ENCODE data around the gene XXYLT1. TPM values are rescaled to one million over a fixed set of nuclear protein-coding genes. Genes with fewer than 3 reads are reported as not detected.

XXYLT1 gene
- total RNA-seq, 4 donors from 2014 or later, result 5.4 to 18.2 (median 6.9) TPM

DNA sequence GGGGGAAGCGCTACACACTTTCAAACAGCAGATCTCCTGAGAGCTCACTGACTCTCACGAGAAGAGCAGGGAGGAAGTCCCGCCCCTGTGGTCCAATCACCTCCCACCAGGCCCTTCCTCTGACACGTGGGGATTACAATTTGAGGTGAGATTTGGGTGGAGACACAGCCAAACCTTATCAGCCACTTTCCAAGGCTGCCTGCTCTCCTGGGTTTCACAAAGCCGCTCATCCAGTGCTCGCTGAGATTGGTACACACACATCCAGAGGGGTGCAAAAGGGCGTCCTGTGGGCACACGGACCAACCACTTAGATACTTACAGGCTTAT, 23.1 kb downstream of the XXYLT1 start:
- TF ChIP-seq POLR2A (IDR thresholded peaks at IDR 0.05), result no peak
- TF ChIP-seq, protein P1, sequence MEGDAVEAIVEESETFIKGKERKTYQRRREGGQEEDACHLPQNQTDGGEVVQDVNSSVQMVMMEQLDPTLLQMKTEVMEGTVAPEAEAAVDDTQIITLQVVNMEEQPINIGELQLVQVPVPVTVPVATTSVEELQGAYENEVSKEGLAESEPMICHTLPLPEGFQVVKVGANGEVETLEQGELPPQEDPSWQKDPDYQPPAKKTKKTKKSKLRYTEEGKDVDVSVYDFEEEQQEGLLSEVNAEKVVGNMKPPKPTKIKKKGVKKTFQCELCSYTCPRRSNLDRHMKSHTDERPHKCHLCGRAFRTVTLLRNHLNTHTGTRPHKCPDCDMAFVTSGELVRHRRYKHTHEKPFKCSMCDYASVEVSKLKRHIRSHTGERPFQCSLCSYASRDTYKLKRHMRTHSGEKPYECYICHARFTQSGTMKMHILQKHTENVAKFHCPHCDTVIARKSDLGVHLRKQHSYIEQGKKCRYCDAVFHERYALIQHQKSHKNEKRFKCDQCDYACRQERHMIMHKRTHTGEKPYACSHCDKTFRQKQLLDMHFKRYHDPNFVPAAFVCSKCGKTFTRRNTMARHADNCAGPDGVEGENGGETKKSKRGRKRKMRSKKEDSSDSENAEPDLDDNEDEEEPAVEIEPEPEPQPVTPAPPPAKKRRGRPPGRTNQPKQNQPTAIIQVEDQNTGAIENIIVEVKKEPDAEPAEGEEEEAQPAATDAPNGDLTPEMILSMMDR (IDR thresholded peaks at IDR 0.05), result no peak
- peak in 2 of 3 donors; percentile 6 to 8 for DNase-seq
- no peaks in the 10 kb centered on the region for H3K4me1 ChIP-seq
- no peak overlapping the region for H3K27ac ChIP-seq
- no peaks in the 10 kb centered on the region for H3K27me3 ChIP-seq
- no peaks in the 10 kb centered on the region for H3K36me3 ChIP-seq
- H3K4me3 ChIP-seq, result no peak overlapping the region
- no peaks in the 10 kb centered on the region for H3K9me3 ChIP-seq

GRCh38 chr3:195247086-195247862, 23.7 kb downstream of the XXYLT1 start:
- TF ChIP-seq, protein P1 (IDR thresholded peaks at IDR 0.05), result no peak
- no peak for TF ChIP-seq POLR2A (IDR thresholded peaks at IDR 0.05)
- Histone ChIP-seq H3K27ac (no peak overlapping the region), H3K27me3 (no peaks in the 10 kb centered on the region)

DNA sequence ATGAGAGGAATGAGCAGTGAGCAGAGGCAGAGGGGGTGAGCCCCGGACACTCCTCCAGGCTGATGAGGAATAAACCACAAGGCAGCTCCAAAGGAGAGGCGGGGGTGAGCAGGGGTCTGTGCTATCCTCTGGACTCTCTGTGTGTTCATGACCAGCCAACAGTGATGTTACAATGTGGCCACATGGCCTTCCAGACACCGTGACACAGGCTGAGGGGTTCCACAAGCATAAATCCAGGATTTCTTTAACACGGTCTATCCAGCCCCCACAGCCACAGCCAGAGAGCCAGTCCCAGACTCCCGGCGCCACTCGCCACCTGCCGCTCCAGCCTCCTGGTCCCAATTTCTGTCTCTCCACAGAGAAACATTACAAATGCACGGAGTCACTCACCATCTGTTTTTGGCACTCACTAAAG, 24.4 kb downstream of the XXYLT1 start:
- H3K4me3 ChIP-seq, result no peak overlapping the region
- no peaks in the 10 kb centered on the region for H3K4me1 ChIP-seq
- H3K27me3 ChIP-seq, result no peaks in the 10 kb centered on the region
- no peak overlapping the region for H3K27ac ChIP-seq
- H3K36me3 ChIP-seq, result no peaks in the 10 kb centered on the region
- H3K9me3 ChIP-seq, result no peaks in the 10 kb centered on the region
- DNase-seq, result peak in 1 of 3 donors; percentile 19
- TF ChIP-seq, protein P1 (IDR thresholded peaks at IDR 0.05), result no peak
- TF ChIP-seq POLR2A (IDR thresholded peaks at IDR 0.05), result no peak

More at GRCh38 chr3:195247086-195247862, 23.7 kb downstream of the XXYLT1 start:
- Histone ChIP-seq H3K9me3 (no peaks in the 10 kb centered on the region), H3K4me3 (no peak overlapping the region), H3K36me3 (no peaks in the 10 kb centered on the region), H3K4me1 (no peaks in the 10 kb centered on the region)
- peak in 1 of 3 donors; percentile 42 for DNase-seq

GRCh38 chr3:195245531-195245951, 25.4 kb downstream of the XXYLT1 start:
- H3K27me3 ChIP-seq, result no peaks in the 10 kb centered on the region
- H3K4me1 ChIP-seq, result no peaks in the 10 kb centered on the region
- DNase-seq, result peak in 1 of 3 donors; percentile 34
- H3K9me3 ChIP-seq, result no peaks in the 10 kb centered on the region
- no peaks in the 10 kb centered on the region for H3K36me3 ChIP-seq
- no peak overlapping the region for H3K27ac ChIP-seq
- H3K4me3 ChIP-seq, result no peak overlapping the region
- no peak for TF ChIP-seq POLR2A (IDR thresholded peaks at IDR 0.05)
- TF ChIP-seq, protein P1 (IDR thresholded peaks at IDR 0.05), result no peak

GRCh38 chr3:195241592-195242355, 29.2 kb downstream of the XXYLT1 start:
- TF ChIP-seq POLR2A (IDR thresholded peaks at IDR 0.05), result no peak
- TF ChIP-seq, protein P1 (IDR thresholded peaks at IDR 0.05), result no peak
- Histone ChIP-seq H3K36me3 (no peaks in the 10 kb centered on the region), H3K27me3 (no peaks in the 10 kb centered on the region), H3K4me3 (no peak overlapping the region), H3K4me1 (peaks cover 0 to 14% (median 0%) of the 10 kb centered on the region in 4 donors), H3K9me3 (no peaks in the 10 kb centered on the region), H3K27ac (no peak overlapping the region)
- peak in 1 of 3 donors; percentile 32 for DNase-seq
